ENCODE measurements around the gene MCRIP1.

MCRIP1 gene

GRCh38 chr17:81860756-81861568 is 27.9 kb upstream of the MCRIP1 start:
- peak; percentile 97 to 99 for DNase-seq (ENCODE audit: extremely low read depth in 1 of 2, low read depth in 1 of 2)

- DNase-seq (ENCODE audit: extremely low read depth in 1 of 2, low read depth in 1 of 2) = no peak
These were observed 27.0 kb upstream of the MCRIP1 start, which contains the start of gene P4HB for GRCh38 chr17:81859906-81860755. P4HB (minus strand) TSS chr17:81860535; CDS start chr17:81860471, 64 bp downstream.

DNA sequence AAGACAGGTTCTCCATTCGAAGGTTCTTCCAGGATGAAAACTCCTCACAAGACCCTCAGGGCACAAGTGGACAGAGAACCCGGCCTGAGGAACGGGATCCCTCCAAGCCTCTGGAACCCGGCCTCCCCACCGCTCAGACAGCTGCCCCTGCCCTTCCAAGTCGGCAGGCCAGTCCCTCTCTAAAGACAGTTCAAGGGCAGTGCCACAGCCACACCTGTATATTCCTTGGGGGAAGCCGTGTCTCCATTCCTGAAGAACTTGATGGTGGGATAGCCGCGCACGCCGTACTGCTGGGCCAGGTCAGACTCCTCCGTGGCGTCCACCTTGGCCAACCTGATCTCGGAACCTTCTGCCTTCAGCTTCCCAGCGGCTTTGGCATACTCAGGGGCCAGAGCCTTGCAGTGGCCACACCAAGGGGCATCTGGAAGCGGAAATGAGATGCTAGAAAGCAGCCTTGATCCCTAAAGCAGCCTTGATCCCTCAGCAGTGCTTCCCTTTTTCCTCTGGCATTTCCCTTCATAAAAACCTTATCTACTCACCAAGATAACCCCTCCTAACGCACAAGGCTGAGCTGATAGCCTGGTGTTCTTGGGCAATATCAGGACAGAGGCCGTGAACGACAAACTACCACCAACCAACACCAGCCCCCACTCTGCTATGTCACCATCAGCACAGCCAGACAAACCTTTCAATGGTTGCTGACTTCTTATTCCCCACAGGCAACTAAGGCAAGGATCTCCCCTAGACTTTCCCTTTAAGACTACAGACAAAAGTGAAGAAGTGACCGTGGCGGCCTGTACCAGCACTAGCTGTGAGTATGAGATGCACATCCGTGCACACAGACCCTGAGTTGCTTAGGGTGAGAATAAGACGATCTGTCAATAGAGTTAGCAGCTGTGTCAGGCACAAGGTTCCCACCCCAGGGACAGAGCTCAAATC is 26.1 kb upstream of the MCRIP1 start:
- DNase-seq (ENCODE audit: extremely low read depth in 1 of 2, low read depth in 1 of 2) = no peak

DNA sequence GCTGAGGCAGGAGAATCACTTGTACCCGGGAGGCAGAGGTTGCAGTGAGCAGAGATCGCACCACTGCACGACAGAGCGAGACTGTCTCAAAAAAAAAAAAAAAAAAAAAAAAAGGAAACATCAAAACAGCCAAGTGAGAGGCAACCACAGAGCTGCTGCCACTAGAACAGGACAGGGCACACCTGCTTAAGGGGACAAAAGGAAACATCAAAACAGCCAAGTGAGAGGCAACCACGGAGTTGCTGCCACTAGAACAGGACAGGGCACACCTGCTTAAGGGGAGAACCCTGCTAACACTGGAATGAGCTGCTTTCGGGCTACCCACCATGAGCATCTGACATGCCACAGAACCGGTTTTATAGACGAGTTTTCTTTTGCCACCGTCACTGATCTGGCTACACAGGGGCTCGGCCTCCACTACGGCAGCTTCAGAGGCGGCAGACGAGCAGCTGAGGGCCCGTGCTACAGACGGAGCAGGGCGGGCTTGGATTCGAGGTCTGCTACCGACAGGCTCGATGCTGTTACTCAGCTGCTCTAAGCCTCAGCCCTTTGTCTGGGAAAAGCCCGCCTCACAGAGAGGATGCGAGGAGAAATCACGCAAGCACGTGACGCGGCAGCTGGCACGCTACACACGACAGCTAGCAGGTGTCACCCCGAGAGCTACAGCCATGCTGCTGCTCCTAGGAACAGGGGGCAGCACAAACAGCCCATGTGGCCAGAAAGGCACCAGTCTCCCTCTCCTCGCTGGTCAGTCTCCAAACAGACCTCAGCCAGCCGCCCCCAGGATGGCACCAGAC is 25.3 kb upstream of the MCRIP1 start:
- DNase-seq (ENCODE audit: extremely low read depth in 1 of 2, low read depth in 1 of 2) = no peak

DNA sequence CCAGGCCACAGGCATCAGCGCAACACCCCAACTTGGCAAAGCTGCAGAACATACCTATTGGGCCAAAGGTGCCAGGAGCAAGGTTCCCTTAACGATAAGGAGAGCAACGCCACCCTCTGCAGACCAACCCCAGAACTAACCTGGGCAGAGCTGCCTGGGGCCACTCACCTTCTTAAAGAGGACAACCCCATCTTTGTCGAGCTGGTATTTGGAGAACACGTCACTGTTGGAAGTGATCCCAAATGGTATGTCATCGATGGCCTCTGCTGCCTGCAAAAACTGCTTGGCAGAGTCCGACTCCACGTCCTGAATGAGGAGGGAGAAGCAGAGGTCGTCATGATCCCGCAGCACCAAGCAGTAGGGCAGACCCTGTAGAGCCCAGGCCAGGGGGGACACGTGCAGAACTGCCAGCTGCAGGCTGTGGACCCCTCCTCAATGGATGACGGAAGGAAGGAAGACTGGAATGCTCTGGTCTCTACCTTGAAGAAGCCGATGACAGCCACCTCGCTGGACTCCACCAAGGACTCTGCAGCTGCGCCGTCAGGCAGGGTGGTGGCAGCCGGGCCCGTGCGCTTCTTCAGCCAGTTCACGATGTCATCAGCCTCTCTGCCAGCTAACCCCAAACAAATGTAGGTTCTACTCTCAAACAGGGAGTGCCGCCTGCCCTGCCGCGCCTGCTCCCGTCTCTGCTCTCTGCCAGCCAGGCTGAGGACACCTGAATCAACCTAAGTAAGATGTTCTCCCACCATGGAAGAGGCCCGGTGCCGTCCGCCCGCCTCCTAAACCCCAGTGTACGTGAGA is 22.1 kb upstream of the MCRIP1 start:
- DNase-seq (ENCODE audit: extremely low read depth in 1 of 2, low read depth in 1 of 2) = no peak

DNA sequence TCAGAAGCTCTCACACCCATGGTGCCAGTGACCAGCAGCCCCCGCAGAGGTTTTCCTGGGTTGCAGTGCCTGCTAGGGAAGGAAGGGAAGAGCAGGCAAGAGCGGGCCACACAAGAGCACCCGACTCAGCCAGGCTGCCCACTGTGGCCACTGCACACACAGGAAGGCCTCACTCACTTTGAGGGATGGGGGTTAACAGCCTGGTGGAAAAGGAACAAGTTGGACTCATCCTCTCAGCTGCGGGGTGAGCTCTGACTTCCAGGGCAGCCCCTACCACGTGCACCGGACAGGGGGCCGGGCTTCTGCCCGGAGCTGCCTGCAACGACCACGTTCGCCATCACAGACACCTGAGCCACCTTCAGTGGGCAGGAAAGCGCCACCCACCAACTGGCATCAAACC is 19.1 kb upstream of the MCRIP1 start:
- DNase-seq (ENCODE audit: extremely low read depth in 1 of 2, low read depth in 1 of 2) = no peak

DNA sequence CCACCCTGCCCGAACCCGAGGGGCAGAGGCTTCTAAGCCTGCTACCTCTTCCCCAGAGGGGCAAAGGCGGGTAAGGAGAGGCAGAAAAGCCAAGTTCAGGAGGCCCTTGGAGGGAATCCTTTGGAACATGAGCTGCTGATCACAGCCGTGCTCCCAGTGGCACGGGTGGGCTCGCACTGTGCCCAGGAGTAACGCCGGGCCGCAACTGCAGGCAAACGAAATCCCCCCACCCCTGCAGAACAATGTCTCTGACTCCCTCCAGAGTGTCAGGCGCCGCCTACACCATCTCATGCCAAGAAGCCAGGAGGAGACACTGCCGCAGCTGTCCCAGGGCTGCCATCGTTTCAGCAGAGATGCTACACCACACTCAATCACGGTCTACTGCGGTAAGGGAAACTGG is 18.3 kb upstream of the MCRIP1 start:
- DNase-seq (ENCODE audit: extremely low read depth in 1 of 2, low read depth in 1 of 2) = no peak

DNA sequence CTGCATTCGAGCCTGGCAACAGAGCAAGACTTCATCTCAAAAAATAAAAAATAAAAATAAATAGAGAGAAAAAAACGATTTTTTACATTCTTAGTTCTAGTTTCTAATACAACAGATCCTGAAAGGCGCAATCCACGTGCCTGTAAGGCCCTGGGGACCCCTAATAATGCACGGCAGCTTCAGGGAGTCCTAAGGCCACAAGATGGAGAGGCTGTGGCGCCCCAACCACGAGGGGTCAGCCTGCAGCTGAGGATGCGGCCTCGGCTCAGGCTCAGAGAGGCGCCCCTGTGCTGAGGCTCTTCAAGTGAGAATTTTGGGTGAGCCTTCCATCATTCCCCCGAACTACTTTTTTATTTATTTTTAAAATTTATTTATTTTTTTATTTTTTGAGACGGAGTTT is 16.4 kb upstream of the MCRIP1 start:
- DNase-seq (ENCODE audit: extremely low read depth in 1 of 2, low read depth in 1 of 2) = no peak

DNA sequence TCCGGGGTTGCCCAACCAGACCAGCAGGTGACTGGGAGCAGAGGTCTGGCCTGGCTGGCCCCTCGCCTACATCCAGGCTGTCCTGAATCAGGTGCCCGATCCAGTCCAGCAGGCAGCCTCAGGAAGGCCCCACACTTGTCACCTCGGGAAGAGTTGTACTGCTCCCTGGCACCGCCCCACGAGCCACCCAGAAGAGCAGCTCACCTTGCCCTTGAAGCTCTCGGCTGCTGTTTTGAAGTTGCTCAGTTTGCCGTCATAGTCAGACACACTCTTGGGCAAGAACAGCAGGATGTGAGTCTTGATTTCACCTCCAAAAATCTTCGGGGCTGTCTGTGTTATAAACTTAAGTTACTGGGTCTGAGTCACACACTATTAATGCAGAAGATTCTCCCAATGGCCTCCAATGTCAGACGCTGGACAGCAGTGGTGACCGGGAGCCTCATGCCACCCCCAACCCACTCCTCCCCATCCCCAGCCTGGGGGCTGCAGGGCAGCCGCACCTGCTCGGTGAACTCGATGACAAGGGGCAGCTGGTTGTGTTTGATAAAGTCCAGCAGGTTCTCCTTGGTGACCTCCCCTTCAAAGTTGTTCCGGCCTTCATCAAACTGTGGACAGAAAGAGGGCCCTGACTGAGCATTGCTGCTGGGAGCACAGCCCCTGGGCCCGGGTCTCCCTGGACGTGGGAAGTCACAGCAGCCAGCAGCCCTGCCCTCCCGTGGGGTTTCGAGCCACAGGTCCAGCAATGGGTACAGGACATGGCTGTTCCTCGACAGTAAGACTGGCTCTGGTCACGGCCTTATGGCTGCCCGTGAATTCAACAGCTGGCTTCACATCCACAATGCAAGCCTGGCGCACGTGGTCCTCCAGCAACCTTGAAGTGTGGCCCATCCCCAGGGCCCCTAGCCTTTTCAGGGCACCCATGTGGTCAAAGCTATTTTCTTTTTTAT is 13.9 kb upstream of the MCRIP1 start:
- DNase-seq (ENCODE audit: extremely low read depth in 1 of 2, low read depth in 1 of 2) = no peak

DNA sequence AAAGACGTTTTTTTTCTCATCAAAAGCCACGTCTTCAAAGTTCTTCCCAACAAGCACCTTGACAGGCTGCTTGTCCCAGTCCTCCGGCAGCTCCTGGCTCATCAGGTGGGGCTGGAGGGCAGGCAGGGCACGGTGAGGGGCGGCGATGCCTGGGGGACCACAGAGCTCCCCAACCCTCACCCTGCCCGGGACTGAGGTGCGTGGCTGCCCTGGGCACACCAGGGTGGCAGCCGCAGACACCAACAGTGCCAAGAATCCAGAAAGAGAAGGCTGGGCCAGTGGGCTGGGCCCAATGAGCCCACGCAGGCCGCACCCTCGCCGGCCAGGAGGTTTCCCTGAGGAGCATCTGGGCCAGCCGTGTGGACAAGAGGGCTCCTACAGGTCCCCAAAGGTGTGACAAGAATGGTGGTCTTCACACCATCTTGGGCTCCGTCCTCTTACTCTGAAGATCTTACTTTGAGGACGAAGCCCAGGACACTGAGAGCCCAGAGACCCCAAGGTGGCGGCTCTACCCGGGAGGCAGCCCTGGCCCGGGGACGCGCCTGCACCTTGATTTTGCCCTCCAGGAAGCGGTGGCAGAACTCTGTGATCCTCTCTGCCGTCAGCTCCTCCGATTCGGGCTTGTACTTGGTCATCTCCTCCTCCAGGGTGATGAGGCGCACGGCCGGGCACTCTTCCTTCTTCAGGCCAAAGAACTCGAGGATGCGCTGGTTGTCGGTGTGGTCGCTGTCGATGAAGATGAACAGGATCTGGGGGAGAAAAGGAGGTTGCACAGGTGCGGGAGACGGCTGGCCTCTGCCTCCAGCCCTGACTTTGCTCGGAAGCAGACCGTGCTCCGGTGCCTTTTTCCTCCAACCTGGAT is 13.0 kb upstream of the MCRIP1 start:
- no peak for DNase-seq (ENCODE audit: extremely low read depth in 1 of 2, low read depth in 1 of 2)

DNA sequence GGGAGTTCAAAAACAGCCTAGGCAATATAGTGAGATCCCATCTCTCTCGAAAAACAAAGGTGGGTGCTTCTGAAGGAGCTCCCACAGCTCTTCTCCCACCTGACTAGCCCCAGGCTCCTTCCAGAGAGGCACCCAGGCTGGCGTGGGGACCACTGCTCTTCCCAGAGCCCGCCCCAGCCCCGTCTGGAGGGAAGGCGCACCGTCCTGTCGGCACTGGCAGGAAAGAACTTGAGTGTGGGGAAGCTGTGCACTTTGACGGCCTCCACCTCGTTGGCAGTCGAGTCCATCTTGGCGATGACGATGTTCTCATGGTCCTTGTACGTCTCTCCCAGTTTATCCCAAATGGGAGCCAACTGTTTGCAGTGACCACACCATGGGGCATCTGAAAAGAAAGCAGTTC is 12.3 kb upstream of the MCRIP1 start:
- no peak for DNase-seq (ENCODE audit: extremely low read depth in 1 of 2, low read depth in 1 of 2)

DNA sequence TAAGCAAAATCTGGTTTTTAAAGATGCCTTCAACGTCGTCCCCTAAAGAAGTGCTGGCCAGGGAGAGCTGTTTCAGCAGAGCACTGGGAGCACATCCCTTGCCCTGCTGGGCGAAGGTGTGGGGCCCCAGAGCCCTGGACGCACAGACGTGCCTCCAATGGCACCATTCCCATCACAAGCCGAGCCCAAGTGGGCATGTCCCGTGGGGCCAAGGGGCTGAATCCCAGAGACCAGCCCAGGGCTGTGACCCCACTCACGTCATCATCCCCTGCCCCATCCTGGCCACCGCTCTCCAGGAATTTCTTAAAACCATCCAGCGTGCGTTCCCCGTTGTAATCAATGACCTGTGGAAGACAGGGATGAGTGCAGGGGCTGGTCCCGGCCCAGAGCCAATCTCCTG is 11.8 kb upstream of the MCRIP1 start:
- DNase-seq (ENCODE audit: extremely low read depth in 1 of 2, low read depth in 1 of 2) = no peak

DNA sequence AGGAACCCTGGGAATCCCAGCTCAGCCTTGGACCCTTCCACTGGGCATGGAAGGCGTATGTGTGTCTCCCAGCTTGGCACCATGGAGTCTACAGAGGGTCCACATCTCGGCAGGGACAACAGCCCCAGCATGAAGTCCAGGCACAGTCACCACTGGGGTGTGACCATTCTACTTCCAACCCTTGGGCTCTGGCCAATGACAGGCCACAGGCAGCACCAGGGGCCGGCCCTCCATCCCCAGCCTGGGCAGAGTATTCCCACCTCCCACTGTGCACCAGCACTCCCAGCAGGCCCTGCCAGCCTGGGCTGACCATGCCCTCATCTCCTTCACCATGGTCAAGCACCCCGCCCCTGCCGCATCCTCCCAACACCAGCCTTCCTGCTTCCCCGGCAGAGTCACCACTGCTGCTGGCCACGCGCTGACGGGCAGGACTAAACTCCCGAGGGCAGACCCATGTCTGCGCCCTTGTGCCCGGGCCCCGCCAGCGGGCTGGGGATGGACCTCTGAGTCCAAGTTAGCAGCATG is 11.3 kb upstream of the MCRIP1 start:
- no peak for DNase-seq (ENCODE audit: extremely low read depth in 1 of 2, low read depth in 1 of 2)

DNA sequence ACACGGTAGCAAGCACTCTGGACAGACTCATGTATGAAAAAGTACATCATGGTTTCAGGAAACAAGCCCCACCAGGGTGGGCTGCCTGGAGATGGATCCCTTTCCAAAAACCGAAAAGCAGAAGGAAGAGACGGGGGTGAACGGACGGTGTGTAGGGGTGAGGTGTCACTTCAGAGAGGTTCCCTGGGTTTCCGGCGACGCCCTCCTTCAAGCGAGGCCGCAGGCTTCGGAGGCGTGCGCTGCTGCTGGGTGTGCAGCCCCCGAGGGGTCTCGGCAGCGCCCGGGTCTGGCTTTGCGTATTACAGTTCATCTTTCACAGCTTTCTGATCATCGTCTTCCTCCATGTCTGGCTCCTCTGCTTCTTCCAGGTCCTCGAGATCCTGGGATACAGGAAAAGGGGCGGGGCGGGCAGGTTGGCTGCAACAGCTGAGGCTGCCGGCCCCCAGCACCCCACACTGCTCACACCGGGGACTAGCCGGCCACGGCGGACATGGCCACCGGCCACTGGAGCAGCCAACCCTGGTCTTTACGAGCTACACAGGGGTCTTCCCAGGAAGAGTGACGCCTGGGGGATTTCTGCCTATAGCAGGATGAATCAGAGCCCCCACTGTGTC is 10.7 kb upstream of the MCRIP1 start:
- DNase-seq (ENCODE audit: extremely low read depth in 1 of 2, low read depth in 1 of 2) = no peak

DNA sequence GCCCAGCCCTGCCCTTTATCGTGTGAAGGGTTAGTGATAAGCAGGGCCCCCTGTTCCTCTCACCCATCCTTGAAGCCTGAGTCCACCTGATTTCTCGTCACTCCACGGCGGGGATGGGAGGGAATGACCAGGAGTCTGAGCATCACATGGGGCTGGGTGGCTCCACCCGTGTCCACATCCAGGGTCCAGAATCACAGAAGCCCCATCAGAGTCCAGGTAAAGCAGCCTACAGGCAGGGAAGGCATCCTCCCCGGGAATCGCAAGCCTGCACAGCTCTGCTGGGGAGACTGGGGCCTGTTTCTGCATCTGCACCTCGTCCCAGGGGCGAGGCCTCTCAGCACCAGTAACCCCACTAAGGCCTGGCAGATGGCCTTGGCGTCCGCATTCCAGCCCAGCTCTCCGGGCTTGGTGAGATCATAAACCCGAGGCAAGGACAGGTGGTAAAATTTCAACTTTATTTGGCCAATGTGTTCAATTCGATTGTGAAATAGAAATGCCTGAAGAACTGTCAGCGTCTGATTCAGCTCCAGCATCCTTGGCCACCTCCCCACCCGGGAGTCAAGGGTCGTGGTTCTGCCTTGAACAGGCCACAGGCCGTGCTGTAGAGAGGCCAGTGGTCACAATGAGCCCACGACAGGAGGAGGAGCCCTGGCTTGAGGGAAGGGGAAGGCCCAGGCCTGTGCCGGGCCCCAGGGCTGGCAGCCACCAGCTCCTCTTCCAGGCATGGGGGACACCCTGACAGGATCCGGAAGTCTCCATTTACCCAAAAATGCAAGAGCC is 9.8 kb upstream of the MCRIP1 start:
- DNase-seq (ENCODE audit: extremely low read depth in 1 of 2, low read depth in 1 of 2) = no peak

- no peak for DNase-seq (ENCODE audit: extremely low read depth in 1 of 2, low read depth in 1 of 2)
These were observed 9.3 kb upstream of the MCRIP1 start for GRCh38 chr17:81842378-81842724.
